Mesothelial cell of epicardium (in vitro differentiated cells): ENCODE data around the gene KIF3B. TPM values are rescaled to one million over a fixed set of nuclear protein-coding genes. Genes with fewer than 3 reads are reported as not detected.
"Not testable (repeated sequence)": the region's sequence is repeated elsewhere in the genome, so short reads cannot be mapped to it uniquely, and the experiment has no call there.

Experiments
- DNase-seq, 2 experiments: peaks; one replicate each; pipeline ENCODE4 v3.0.0; 2021; ENCODE audit warnings: low spot score in 2 of 2; ENCODE audit not compliant: unreplicated experiment in 2 of 2
- H3K27ac Mint-ChIP-seq: 2 replicates; pipeline ENCODE4 v1.8.0; 2021; ENCODE audit warnings: mixed read lengths
- H3K27me3 Mint-ChIP-seq: 2 replicates; pipeline ENCODE4 v1.8.0; 2021; ENCODE audit warnings: low read depth, mixed read lengths
- H3K36me3 Mint-ChIP-seq: 2 replicates; pipeline ENCODE4 v1.8.0; 2021; ENCODE audit warnings: mixed read lengths
- H3K4me1 Mint-ChIP-seq: 2 replicates; pipeline ENCODE4 v1.8.0; 2021; ENCODE audit warnings: mixed read lengths
- H3K4me3 Mint-ChIP-seq: 2 replicates; pipeline ENCODE4 v1.8.0; 2021; ENCODE audit warnings: mild to moderate bottlenecking, moderate library complexity, mixed read lengths
- H3K9me3 Mint-ChIP-seq: 2 replicates; pipeline ENCODE4 v1.8.0; 2021; ENCODE audit warnings: mixed read lengths
- CTCF ChIP-seq: fragments of 200-600 bp; sonication (generic); IDR thresholded peaks from one replicate; pipeline ENCODE4 v1.5.0; 2021; ENCODE audit warnings: antibody characterized with exemption; ENCODE audit not compliant: unreplicated experiment
- total RNA-seq: library from RNA; stranded (reverse); gene quantifications from 3 replicates; pipeline ENCODE4 v1.2.1, GENCODE V29; 2021

KIF3B gene
- total RNA-seq, 1 donor from 2014 or later: 21.1 TPM

DNA sequence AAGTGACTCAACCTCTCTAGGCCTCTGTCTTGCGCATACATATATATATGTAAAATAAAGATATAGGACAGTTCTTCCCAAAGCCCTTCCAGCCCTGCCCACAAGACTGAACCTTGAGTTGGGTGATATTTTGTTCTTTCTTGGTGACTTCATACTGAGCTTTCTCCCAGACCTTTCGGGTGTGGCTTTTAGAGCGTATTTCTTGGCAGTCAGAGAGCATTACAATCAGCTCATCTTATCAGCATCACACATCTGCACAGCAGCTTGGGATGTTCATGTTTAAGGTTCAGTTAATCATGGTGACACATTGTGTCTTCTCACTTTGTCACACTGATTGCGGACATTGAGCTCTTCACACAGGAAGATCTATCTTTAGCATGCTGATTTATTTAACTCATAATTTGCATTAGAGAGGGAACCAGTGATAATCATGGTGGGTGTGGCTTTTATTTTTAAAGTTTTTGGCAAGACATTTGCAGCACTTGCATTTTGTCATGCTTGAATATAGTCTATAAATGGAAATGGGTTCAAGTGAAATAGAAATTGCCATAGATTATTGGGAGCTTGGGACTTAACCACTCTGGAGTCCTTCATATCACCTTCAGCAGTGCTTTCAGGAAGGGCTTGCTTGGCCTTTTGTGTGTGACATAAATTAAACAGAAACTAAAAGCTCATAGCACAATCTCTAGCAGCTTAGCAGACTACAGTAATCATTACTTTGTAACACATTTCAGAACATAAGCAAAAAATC, 8.3 kb downstream of the KIF3B start:
- H3K4me1 Mint-ChIP-seq: peaks cover 5% of the 10 kb centered on the region
- no peaks in the 10 kb centered on the region for H3K9me3 Mint-ChIP-seq
- no peak for DNase-seq
- no peak for TF ChIP-seq CTCF
- H3K36me3 Mint-ChIP-seq: peaks cover 6% of the 10 kb centered on the region
- H3K4me3 Mint-ChIP-seq: no peak overlapping the region
- no peaks in the 10 kb centered on the region for H3K27me3 Mint-ChIP-seq
- no peak overlapping the region for H3K27ac Mint-ChIP-seq

- DNase-seq: no peak
- Mint-ChIP-seq H3K27me3 (no peaks in the 10 kb centered on the region), H3K36me3 (peaks cover 6% of the 10 kb centered on the region), H3K9me3 (no peaks in the 10 kb centered on the region), H3K4me1 (peaks cover 5% of the 10 kb centered on the region), H3K4me3 (no peak overlapping the region), H3K27ac (no peak overlapping the region)
- no peak for TF ChIP-seq CTCF
Observed at GRCh38 chr20:32287231-32287638, 9.8 kb downstream of the KIF3B start.

GRCh38 chr20:32288225-32288849, 10.9 kb downstream of the KIF3B start:
- TF ChIP-seq CTCF: no peak
- Mint-ChIP-seq H3K4me3 (no peak overlapping the region), H3K27me3 (no peaks in the 10 kb centered on the region), H3K27ac (no peak overlapping the region), H3K9me3 (no peaks in the 10 kb centered on the region), H3K36me3 (peaks cover 2% of the 10 kb centered on the region), H3K4me1 (peaks cover 5% of the 10 kb centered on the region)
- DNase-seq: no peak

DNA sequence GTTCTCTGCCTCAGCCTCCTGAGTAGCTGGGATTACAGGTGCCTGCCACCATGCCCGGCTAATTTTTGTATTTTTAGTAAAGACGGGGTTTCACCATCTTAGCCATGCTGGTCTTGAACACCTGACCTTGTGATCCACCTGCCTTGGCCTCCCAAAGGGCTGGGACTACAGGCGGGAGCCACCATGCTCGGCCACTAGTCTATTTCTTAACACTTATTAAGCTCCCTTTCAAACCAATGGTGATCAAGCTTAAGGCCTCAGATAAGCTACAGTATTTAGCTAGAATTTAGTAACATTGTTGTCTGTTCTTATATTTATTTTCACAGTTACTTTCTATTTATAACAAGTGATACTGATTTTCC, 11.8 kb downstream of the KIF3B start:
- H3K36me3 Mint-ChIP-seq, DNase-seq, H3K27ac Mint-ChIP-seq, H3K9me3 Mint-ChIP-seq, H3K4me3 Mint-ChIP-seq, H3K4me1 Mint-ChIP-seq, H3K27me3 Mint-ChIP-seq: not testable (repeated sequence)

GRCh38 chr20:32289661-32290431, 12.4 kb downstream of the KIF3B start:
- peaks cover 5% of the 10 kb centered on the region for H3K4me1 Mint-ChIP-seq
- peaks cover 2% of the 10 kb centered on the region for H3K36me3 Mint-ChIP-seq
- TF ChIP-seq CTCF: no peak
- no peaks in the 10 kb centered on the region for H3K27me3 Mint-ChIP-seq
- DNase-seq: no peak
- no peak overlapping the region for H3K27ac Mint-ChIP-seq
- H3K9me3 Mint-ChIP-seq: no peaks in the 10 kb centered on the region
- no peak overlapping the region for H3K4me3 Mint-ChIP-seq

DNA sequence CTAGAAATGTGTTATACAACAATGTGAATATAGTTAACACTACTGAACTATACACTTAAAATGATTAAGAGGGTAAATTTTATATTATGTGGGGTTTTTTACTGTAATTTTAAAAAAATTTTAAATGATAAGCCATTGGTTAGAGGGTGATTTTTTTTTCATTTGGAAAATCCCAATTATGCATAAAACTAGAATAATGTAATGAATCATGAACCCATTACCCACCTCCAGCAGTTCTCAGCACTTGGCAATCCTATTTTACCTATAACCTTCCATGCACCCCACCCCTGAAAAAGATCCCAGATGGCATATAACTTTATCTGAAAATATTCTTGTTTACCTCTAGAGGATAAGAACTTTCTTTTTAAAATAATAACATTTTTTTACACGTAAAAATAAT, 13.7 kb downstream of the KIF3B start:
- no peak for TF ChIP-seq CTCF

More for the DNA sequence above, 13.7 kb downstream of the KIF3B start:
- Mint-ChIP-seq H3K4me3 (no peak overlapping the region), H3K9me3 (no peaks in the 10 kb centered on the region), H3K36me3 (peaks cover 2% of the 10 kb centered on the region), H3K4me1 (no peaks in the 10 kb centered on the region), H3K27ac (no peak overlapping the region), H3K27me3 (no peaks in the 10 kb centered on the region)
- DNase-seq: no peak
